ENCODE results near the gene PLCH2.
"Not testable (repeated sequence)": the region's sequence is repeated elsewhere in the genome, so short reads cannot be mapped to it uniquely, and the experiment has no call there.

Gene PLCH2

GRCh38 chr1:2540816-2541492, 64.9 kb downstream of the PLCH2 start:
- in situ Hi-C loops (cut with HindIII; ENCODE audit: low pct_unique_long_range_greater_than_20kb, low sequenced_read_pairs) = no loop called here

GRCh38 chr1:2541619-2542245, 65.6 kb downstream of the PLCH2 start:
- in situ Hi-C loops (cut with HindIII; ENCODE audit: low pct_unique_long_range_greater_than_20kb, low sequenced_read_pairs) = no loop called here
- no peak for DNase-seq (ENCODE audit: low read depth in 1 of 2, low spot score in 1 of 2)
- TF ChIP-seq JUND (IDR thresholded peaks at IDR 0.05; ENCODE audit: low read depth) = no peak

More at GRCh38 chr1:2540816-2541492, 64.9 kb downstream of the PLCH2 start:
- no peak for DNase-seq (ENCODE audit: low read depth in 1 of 2, low spot score in 1 of 2)
- TF ChIP-seq JUND (IDR thresholded peaks at IDR 0.05; ENCODE audit: low read depth) = no peak

GRCh38 chr1:2542246-2542915, 66.3 kb downstream of the PLCH2 start:
- in situ Hi-C loops (cut with HindIII; ENCODE audit: low pct_unique_long_range_greater_than_20kb, low sequenced_read_pairs) = no loop called here
- TF ChIP-seq JUND (IDR thresholded peaks at IDR 0.05; ENCODE audit: low read depth) = no peak
- no peak for DNase-seq (ENCODE audit: low read depth in 1 of 2, low spot score in 1 of 2)

- no peak for DNase-seq (ENCODE audit: low read depth in 1 of 2, low spot score in 1 of 2)
- in situ Hi-C loops (cut with HindIII; ENCODE audit: low pct_unique_long_range_greater_than_20kb, low sequenced_read_pairs) = no loop called here
- TF ChIP-seq JUND (IDR thresholded peaks at IDR 0.05; ENCODE audit: low read depth) = no peak
Observed at GRCh38 chr1:2543543-2544092, 67.5 kb downstream of the PLCH2 start.

GRCh38 chr1:2544093-2544874, 68.2 kb downstream of the PLCH2 start:
- in situ Hi-C loops (cut with HindIII; ENCODE audit: low pct_unique_long_range_greater_than_20kb, low sequenced_read_pairs) = no loop called here
- TF ChIP-seq JUND (IDR thresholded peaks at IDR 0.05; ENCODE audit: low read depth) = no peak
- no peak for DNase-seq (ENCODE audit: low read depth in 1 of 2, low spot score in 1 of 2)

- TF ChIP-seq JUND (IDR thresholded peaks at IDR 0.05; ENCODE audit: low read depth) = no peak
- DNase-seq (ENCODE audit: low read depth in 1 of 2, low spot score in 1 of 2) = no peak
- in situ Hi-C loops (cut with HindIII; ENCODE audit: low pct_unique_long_range_greater_than_20kb, low sequenced_read_pairs) = no loop called here
Observed at GRCh38 chr1:2544875-2545640, 69.0 kb downstream of the PLCH2 start.

GRCh38 chr1:2545754-2546514, 69.8 kb downstream of the PLCH2 start:
- TF ChIP-seq JUND (IDR thresholded peaks at IDR 0.05; ENCODE audit: low read depth) = no peak
- DNase-seq (ENCODE audit: low read depth in 1 of 2, low spot score in 1 of 2) = peak; percentile 91 to 92
- in situ Hi-C loops (cut with HindIII; ENCODE audit: low pct_unique_long_range_greater_than_20kb, low sequenced_read_pairs) = no loop called here

- no peak for TF ChIP-seq JUND (IDR thresholded peaks at IDR 0.05; ENCODE audit: low read depth)
- in situ Hi-C loops (cut with HindIII; ENCODE audit: low pct_unique_long_range_greater_than_20kb, low sequenced_read_pairs) = no loop called here
- DNase-seq (ENCODE audit: low read depth in 1 of 2, low spot score in 1 of 2) = peak; percentile 88 to 95
Observed at GRCh38 chr1:2546515-2547209, 70.6 kb downstream of the PLCH2 start.

- no peak for TF ChIP-seq JUND (IDR thresholded peaks at IDR 0.05; ENCODE audit: low read depth)
- in situ Hi-C loops (cut with HindIII; ENCODE audit: low pct_unique_long_range_greater_than_20kb, low sequenced_read_pairs) = no loop called here
- no peak for DNase-seq (ENCODE audit: low read depth in 1 of 2, low spot score in 1 of 2)
Observed at GRCh38 chr1:2547210-2548067, 71.3 kb downstream of the PLCH2 start.

- TF ChIP-seq JUND (IDR thresholded peaks at IDR 0.05; ENCODE audit: low read depth) = no peak
- peak; percentile 81 to 88 for DNase-seq (ENCODE audit: low read depth in 1 of 2, low spot score in 1 of 2)
- in situ Hi-C loops (cut with HindIII; ENCODE audit: low pct_unique_long_range_greater_than_20kb, low sequenced_read_pairs) = no loop called here
Observed at GRCh38 chr1:2548068-2548589, 72.0 kb downstream of the PLCH2 start.

- DNase-seq (ENCODE audit: low read depth in 1 of 2, low spot score in 1 of 2); in situ Hi-C loops (cut with HindIII; ENCODE audit: low pct_unique_long_range_greater_than_20kb, low sequenced_read_pairs): not testable (repeated sequence)
Observed at GRCh38 chr1:2549367-2550029, 73.4 kb downstream of the PLCH2 start.

GRCh38 chr1:2550309-2550861, 74.3 kb downstream of the PLCH2 start:
- DNase-seq (ENCODE audit: low read depth in 1 of 2, low spot score in 1 of 2); in situ Hi-C loops (cut with HindIII; ENCODE audit: low pct_unique_long_range_greater_than_20kb, low sequenced_read_pairs): not testable (repeated sequence)

- in situ Hi-C loops (cut with HindIII; ENCODE audit: low pct_unique_long_range_greater_than_20kb, low sequenced_read_pairs); DNase-seq (ENCODE audit: low read depth in 1 of 2, low spot score in 1 of 2): not testable (repeated sequence)
Observed at GRCh38 chr1:2551544-2551943, 75.5 kb downstream of the PLCH2 start.

Data from T47D (cell line).